ENCODE data around the gene RASSF6.

DNA sequence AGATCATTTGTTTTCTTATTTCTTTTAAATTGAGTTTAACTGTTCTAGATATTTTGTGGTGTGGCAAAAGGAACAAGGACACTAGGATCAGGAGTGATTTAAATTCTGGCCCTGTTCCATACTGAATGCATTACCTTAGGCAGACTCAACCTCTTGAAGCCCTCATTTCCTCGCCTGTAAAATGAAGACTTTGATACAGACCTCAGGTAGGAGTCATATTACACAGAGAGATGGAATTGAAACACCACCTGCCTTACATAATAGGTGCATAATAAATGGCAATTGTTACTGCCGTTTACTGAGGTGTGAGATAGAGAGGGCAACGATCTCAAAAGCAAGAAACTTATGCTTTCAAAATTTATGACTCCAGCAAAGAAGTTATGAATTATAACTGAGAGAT is 28.2 kb upstream of the RASSF6 start:
- TF ChIP-seq EZH2 (IDR thresholded peaks at IDR 0.05; ENCODE audit: low read depth) (no peak), CTCF (conservative IDR thresholded peaks at IDR 0.05) (no peak)
